ENCODE data around the gene TBC1D22B. TPM values are rescaled to one million over a fixed set of nuclear protein-coding genes. Genes with fewer than 3 reads are reported as not detected.

The TBC1D22B gene
- total RNA-seq, 1 experiment from 2014 or later = 12.9 TPM

- Mint-ChIP-seq H3K27me3 (ENCODE audit: low read depth) (no peaks in the 10 kb centered on the region), H3K27ac (no peak overlapping the region), H3K36me3 (ENCODE audit: insufficient read depth in 1 of 3, low read depth in 3 of 3) (peaks cover 2 to 25% (median 22%) of the 10 kb centered on the region in 3 experiments), H3K9me3 (no peaks in the 10 kb centered on the region; a peak in 1 of 5 replicates), H3K4me3 (no peak overlapping the region; a peak in 1 of 5 replicates), H3K4me1 (no peaks in the 10 kb centered on the region; a peak in 1 of 4 replicates)
- Histone ChIP-seq H2AK5ac (ENCODE audit: insufficient read length, low read length) (no peak overlapping the region), H3T11ph (ENCODE audit: low read length) (no peak overlapping the region), H4K20me1 (ENCODE audit: control insufficient read depth, insufficient read depth, insufficient read length) (no peaks in the 10 kb centered on the region), H3K79me1 (ENCODE audit: insufficient read depth, low read depth, low read length, poor library complexity, severe bottlenecking) (no peaks in the 10 kb centered on the region), H3K23me2 (ENCODE audit: insufficient read length, low read depth, low read length, poor library complexity, severe bottlenecking) (no peaks in the 10 kb centered on the region), H4K5ac (ENCODE audit: insufficient read length, low read depth, low read length) (no peak overlapping the region), H3K56ac (ENCODE audit: insufficient read length, low read depth, low read length) (no peak overlapping the region), H3K79me2 (ENCODE audit: insufficient read depth, low read length) (no peaks in the 10 kb centered on the region), H3K9ac (ENCODE audit: extremely low read depth, insufficient read length, low read length) (no peak overlapping the region), H3K27me3 (ENCODE audit: insufficient read depth, low read length) (no peaks in the 10 kb centered on the region), H3K9me3 (ENCODE audit: control insufficient read depth, low read depth, low read length) (no peaks in the 10 kb centered on the region), H2BK20ac (ENCODE audit: low read depth, low read length, poor library complexity, severe bottlenecking) (no peak overlapping the region), H3K18ac (ENCODE audit: insufficient read length, low read depth, low read length) (no peak overlapping the region), H3K14ac (ENCODE audit: insufficient read depth, low read length) (no peak overlapping the region), H3K23ac (ENCODE audit: insufficient read length, low read depth, low read length) (no peak overlapping the region), H3K4me1 (ENCODE audit: insufficient read depth, low read length) (no peaks in the 10 kb centered on the region), H2BK15ac (ENCODE audit: low read depth, low read length) (no peak overlapping the region), H4K91ac (ENCODE audit: insufficient read length, low read depth, low read length) (no peak overlapping the region), H4K8ac (replicated peaks; ENCODE audit: insufficient read length, low read depth, low read length) (no peak overlapping the region), H2AFZ (ENCODE audit: low read length) (no peak overlapping the region), H3K4ac (ENCODE audit: low read depth, low read length) (no peak overlapping the region), H3K27ac (ENCODE audit: insufficient read length, low read depth, low read length) (no peak overlapping the region), H2BK12ac (ENCODE audit: insufficient read length, low read depth, low read length) (no peak overlapping the region), H2BK5ac (ENCODE audit: insufficient read length, low read length) (no peak overlapping the region), H3K4me2 (ENCODE audit: insufficient read depth, insufficient read length, low read length) (no peak overlapping the region), H2BK120ac (ENCODE audit: low read depth, low read length, poor library complexity, severe bottlenecking) (no peak overlapping the region)
- no peak for DNase-seq
- no CpG with 5 or more reads among the region's 13 CpGs for WGBS (ENCODE audit: extremely low coverage, insufficient read length, low lambda C conversion rate)
- TF ChIP-seq, protein P1, sequence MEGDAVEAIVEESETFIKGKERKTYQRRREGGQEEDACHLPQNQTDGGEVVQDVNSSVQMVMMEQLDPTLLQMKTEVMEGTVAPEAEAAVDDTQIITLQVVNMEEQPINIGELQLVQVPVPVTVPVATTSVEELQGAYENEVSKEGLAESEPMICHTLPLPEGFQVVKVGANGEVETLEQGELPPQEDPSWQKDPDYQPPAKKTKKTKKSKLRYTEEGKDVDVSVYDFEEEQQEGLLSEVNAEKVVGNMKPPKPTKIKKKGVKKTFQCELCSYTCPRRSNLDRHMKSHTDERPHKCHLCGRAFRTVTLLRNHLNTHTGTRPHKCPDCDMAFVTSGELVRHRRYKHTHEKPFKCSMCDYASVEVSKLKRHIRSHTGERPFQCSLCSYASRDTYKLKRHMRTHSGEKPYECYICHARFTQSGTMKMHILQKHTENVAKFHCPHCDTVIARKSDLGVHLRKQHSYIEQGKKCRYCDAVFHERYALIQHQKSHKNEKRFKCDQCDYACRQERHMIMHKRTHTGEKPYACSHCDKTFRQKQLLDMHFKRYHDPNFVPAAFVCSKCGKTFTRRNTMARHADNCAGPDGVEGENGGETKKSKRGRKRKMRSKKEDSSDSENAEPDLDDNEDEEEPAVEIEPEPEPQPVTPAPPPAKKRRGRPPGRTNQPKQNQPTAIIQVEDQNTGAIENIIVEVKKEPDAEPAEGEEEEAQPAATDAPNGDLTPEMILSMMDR (conservative IDR thresholded peaks at IDR 0.05) = no peak
Observed at GRCh38 chr6:37313723-37314486, 56.3 kb downstream of the TBC1D22B start.
